Urothelium cell line (cell line): ENCODE measurements around the gene URI1.

Source experiments
- DNase-seq: peaks from one replicate; pipeline ENCODE4 v3.0.0; 2011; ENCODE audit warnings: low spot score, mixed read lengths
- FAIRE-seq: peaks from 2 replicates; lab custom pipeline; 2011; peaks lifted over from hg19 to GRCh38; lab: Jason Lieb, UNC

URI1 gene

DNA sequence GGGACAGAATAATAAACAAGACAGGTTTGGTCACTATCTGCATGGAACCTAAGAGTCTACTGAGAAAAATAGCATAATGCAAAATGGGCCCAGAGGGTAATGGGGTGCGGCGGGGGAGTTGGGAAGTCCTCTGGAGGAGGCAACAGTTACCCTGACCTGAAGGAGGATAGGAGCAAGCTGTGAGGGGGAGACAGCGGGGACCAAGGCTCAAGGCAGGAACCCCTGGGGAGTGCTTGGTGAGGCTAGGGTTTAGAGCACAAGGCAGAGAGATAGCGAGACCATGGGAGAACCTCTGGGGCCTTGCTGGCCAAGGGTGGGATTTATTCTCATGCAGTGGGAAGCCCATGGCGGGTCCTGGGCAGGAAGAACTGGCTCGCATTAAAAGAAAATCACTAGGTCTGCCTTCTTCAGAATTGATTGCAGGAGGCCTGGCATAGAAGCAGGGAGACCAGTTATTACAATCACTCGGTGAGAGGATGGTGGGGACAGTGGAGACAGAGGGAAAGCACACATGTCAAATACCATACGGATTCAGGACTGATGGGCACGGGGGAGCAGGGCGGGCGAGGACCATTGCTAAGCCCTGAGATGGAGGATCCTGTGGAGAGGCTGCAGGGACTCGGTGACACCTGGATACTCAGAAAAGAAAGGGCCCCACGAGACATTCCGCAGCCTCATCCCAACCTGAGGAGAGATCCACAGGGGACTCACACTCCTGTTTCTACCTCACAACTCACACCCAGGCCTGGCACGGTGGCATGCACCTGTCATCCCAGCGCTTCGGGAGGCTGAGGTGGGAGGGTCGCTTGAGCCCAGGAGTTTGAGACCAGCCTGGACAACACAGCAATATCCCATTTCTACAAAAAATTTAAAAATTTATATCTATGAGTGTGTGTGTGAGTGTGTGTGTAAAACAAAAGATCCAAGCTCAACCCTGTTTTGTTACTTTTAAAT is 110.4 kb downstream of the URI1 start:
- no peak for DNase-seq
- no peak for FAIRE-seq

DNA sequence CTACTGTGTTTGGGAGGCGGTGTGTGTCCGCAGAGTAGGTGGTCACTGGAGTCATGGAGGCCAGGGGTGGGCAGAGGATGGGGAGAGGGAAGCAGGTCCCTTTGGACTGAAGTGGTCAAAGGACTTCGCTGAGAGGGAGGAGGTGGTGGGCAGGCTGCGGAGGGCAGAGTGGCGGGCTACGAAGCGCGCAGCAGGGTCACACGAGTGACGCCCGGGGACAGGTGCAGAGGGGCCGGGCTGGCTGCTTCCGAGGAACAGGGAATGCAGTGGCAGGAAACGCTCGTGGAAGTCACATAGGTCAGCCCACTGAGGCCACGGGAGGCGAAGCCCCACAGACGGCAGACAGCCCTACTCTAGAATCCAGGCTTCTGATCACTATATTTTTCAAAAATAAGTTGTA is 111.5 kb downstream of the URI1 start:
- DNase-seq (no peak), FAIRE-seq (peak; percentile 9)

DNA sequence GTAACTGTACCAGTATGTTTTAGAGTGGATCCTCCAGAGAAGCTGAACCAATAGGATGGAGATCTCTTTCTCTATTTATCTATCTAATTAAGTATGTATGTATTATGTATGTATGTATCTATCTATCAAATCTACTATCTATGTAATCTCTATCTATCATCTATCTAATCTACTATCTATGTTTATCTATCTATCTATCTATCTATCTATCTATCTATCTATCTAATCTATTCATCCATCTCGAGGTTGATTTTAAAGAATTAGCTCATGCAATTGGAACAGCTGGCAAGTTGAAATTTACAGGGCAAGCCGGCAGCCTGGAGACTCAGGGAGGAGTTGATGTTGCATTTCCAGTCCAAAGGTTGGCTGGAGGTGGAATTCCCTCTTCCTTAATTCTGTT is 112.2 kb downstream of the URI1 start:
- FAIRE-seq (no peak), DNase-seq (no peak)

DNA sequence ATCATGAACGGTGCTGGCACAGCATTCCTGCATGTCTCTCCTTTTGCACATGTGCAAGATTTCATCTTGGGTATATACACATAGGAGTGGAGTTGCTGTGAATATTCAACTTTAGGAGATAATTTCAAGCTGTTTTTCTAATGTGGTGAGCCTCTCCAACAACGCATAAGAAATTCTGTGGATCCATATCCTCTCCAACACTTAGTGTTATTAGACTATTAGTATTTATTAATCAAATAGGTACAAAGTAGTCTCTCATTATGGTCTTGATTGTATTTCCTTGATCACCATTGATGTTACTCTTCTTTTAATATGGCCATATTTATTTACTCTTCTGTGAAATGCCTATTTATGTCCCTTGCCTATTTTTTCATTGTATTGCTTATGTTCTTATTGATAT is 114.5 kb downstream of the URI1 start:
- DNase-seq (no peak), FAIRE-seq (no peak)

DNA sequence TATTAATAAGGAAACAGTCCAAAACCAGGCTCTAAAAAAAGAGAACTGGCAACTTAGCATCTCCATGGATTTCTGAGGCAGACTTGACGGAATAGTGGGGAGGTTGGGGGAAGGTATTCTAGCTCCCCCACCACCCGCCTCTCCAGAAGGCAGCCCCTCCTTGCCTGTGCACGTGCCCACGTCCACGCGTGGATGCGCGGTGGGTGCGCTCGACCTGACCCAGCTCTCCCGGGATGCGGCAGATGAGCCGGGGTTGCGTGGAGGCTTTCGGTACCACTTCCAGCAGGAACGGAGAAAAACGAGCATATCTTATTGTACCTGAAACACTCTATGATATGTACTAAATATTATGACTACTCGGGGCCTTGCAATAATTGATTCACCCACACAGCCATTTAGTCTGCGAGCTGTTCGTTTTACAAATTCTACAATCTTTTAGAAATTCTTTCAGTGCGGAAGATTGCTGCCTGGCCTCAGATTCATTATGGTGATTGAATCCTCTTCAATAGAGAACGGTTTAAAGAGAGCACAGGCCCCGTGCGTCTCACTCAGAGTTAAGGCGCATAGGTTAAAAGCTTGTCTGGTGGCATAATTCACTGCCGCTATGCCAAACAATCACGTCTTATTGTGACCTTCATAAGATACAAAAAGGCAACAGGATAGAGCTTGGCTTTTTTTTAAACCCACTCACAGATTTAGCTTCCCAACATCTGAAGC is 117.9 kb downstream of the URI1 start:
- FAIRE-seq (no peak), DNase-seq (no peak)

DNA sequence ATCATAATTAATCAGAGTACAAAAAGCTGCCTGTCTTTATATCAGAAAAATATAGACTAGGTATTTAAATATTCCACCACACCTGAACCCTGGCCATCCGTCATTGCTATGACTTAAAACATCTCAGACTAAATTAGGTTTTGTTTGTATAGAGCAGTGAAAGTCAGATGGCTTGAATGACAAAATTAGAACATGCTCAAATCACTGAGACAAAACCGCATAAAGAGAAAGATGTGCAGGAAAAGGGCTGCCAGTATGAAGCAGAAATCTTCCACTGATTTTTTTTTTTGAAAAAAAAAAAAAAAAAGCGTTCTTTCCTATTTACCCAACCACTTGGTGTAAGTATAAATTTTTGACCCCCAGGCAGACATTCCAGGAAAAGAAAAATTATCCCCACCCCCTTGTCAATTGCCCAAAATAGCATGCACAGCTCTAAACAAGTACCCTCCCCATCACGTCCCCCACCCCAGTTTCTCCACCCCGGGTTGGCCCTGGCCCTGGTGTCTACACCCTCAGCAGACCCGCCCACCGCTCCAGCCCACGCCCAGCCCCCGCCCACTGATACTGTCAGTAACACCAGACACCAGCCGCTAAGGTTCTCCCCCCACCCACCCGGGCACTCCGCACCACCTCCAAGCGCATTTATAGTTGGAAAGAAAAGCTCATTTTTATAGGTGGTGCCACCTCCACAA is 118.6 kb downstream of the URI1 start:
- FAIRE-seq (no peak), DNase-seq (no peak)

DNA sequence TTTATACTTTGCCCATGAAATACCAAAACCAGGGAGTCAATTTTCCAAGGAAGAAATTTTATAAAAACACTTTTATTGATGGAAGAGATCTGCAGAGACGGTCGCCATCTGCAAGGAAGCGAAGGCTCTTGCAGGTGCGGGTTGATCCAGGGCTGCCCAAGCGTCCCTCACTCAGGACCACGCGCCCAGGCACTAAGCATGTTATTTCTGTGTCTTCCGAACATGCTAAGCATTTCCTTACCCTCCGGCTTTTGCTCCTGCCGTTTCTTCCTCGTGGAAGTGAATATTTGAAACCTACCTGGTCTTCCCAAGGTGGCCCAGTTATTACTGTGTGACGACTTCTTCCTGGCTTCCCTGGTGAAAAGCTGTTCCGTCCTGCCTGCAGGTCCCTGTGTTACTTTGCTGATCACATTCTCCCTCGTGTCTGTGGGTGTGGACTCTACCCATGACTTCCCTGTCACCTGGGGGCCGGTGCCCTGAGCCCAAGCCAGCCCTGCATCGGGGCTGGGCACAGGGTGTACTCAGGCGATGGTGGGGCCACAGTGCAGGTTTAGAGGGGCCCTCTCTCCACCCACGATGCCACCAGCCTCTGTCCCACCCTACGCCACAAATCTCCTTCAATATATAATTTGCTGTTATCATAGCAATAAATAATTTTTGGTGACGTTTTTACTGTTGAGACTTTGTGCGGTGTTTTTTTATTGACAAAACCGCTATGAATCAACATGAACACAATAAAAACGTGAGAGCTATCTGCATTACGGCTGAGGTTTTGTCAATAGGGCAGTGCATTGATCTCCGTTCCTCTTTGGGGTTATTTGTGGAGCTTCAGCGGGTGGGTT is 119.4 kb downstream of the URI1 start:
- DNase-seq (no peak), FAIRE-seq (no peak)

DNA sequence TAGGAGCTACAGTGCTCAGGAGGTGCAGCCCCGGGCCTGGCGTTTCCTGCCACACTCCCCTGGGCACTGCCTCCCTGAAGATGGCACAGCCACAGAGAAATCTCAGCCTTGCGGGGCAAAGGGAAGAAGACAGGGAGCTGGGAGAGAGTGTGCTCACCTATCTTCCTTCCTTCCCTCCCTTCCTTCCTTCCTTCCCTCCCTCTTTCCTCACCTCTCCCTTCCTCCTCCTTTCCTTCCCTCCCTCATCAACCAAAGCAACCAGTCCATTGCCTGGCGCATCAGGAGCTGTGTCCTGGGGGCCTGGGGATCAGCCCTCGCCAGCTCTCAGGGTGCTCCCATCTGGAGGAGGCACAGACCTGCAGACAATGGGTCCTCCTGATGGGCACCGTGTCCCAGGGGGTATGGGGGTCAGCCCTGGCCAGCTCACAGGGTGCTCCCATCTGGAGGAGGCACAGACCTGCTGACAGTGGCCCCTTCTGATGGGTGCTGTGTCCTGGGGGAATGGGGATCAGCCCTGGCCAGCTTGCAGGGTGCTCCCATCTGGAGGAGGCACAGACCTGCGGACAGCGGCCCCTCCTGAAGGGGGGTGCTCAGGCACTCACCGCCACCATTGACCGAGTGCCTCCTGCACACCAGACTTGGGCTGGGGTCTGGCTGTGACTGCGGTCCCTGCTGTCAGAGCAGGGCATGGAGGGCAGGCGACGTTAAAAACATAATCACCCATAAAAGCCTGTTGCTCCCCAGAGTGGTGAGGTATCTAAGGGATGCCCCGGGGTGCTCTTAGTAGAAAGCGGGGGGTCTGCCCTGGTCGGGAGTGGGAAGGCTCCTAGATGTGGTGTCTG is 120.2 kb downstream of the URI1 start:
- FAIRE-seq (peak; percentile 55), DNase-seq (no peak)

DNA sequence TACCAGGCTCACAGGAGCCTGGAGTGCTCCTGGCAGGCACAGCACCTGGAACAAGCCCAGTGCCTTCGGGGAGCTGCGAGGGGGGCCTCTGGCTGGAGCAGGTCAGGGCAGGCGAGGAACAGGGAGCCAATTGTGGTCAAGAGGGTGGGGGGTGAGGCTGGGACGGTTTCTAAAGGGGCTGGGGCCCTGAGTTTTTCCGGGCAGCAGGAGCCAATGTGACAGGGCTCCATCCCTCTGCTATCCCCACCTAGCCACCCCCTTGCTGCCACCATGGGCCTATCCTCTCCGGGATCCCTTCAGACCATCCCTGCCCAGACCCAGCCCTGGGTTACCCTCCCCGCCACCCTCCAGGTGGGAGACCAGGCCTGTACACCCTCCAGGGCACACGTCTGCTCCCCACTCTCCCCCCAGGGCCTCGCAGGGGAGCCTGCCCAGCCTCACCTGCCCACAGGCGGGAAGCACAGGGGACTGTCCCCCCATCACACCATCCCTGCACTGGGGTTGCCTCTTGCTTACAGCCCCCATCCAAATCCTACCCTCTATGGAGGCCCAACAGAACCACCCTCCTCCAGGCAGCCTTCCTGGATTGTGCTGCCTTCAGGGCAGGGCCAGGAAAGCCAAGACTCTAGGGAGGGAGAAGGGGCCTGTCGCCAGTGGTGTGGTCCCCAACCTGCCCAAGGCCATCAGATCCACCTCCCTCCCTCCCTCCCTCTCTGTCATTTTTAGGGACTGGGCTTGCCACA is 121.0 kb downstream of the URI1 start:
- DNase-seq (no peak), FAIRE-seq (no peak)

DNA sequence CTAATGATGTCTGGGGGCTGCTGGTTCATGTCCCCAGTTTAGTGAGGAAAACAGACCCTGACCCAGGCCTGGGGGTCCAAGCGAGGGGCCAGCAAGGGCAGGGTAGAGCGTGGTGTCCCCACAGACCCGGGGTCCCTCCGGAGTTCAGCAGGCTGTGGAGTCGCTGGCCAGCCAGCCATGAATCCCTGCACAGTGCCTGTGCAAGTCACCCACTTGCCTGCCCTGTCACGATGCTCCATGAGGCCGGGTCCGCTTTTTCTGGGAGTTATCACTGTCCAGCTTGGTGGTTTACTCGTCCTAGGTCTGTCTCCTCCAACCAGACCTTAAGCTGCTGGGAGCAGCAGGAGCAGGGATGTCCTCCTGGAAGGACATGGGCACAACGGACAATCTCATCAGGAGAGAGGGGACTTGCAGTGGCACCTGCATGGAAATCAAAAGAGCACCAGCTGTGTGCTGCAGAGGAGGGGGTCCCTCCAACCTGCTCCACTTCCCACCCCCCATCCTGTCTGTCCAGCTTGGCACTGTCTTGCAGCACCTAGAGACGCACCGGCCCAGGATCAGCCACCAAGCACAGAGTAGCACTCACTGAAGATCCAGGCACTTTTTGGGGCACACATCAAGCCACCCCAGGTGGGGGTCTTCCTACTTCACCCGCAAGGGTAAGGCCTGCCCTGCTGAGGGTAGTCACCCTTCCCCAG is 121.8 kb downstream of the URI1 start:
- no peak for FAIRE-seq
- DNase-seq = no peak

DNA sequence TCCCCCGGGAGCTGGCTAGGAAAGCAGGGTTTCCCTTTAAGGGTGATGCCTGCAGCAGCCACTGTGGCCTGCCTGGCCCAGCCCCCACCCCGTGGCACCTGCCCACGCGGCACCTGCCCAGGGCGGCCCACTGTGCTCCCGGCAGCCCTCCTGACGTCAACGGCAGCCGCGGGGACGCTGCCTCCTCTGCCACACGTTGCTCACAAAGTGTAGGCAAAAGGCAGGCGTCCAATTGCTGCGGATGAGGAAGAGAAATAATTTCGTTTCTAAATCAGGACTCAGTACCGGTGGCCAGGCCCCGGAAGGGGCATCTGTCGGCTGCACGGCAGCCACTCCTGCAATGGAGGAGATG is 122.3 kb downstream of the URI1 start:
- no peak for DNase-seq

DNA sequence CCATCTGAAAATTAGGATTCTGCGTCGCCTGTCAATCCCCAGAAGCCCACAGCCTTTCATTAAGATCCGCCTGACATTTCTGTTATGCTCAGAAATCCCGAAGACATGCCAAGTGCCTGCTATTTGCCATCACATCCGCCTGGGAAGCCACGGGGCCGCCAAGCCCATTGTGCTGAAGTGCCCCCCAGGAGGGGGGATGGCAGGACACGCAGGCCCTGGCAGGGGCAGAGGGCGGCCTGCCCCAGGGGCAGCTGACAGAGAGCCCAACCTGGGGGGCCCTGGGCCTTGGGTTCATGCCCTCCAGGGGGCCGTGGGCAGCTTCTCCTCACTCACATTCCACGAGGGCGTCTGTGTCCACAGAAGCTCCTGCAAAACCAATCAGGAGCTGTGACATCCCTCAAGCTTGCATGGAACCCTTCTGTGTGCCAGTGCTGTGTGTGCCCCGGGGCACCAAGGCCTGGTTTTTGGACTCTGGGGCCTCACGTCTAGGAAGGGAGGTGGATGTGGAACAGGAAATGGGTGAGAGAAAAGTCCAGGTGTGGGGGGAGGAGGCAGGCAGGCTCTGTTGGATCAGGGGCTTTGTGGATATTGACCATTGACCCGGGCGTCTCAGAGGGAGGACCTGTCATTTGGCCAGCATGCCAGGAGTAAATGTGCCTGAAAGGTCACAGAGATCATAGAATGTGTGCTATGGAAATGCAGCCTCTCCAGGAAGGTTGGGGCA is 122.9 kb downstream of the URI1 start:
- FAIRE-seq (no peak), DNase-seq (no peak)

More for the DNA sequence above, 122.3 kb downstream of the URI1 start:
- FAIRE-seq = peak; percentile 13

DNA sequence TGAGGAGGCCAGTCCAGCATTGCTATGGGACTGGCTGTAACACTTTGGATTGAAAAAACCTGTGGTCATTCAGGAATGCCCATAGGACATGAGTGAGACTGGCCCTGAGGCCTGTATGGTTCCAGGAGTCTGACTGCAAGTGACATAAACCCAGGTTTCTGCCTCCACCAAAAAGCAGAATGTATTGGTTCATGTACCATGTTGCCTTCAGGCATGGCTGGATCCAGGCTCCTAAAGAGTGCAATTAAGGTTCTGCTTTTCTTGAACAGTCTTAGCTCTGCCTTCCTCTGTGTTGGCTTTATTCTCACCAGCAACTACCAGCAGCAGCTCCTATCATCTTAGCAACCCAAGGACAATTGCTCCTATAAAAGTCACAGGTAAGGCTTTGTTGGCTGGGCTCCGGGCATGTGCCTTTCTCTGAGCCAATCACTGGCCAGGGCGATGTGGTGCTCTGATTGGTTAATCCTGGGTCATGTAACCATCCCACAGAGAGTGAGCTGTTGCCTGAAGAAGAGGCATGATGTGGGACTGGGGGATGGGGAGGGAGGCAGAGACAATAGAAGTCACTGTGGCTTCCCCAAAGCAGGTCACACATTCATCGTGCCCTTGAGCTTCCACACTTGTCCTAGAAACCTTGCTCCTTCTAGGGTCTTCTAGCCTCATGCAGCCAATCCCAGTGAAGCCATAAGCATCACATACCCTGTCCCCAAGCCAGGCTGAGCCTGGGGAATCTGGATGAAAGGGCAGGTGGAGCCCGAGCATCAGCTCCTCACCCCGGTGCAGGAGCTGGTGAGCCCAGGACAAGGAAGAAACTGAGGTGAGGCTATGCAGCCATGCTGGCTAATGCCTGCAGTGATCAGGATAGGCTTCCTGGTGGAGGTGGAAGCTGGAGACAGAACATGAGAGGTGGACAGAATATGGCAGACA is 123.9 kb downstream of the URI1 start:
- no peak for FAIRE-seq
- DNase-seq = no peak
